ENCODE measurements around the gene CD93. TPM values are rescaled to one million over a fixed set of nuclear protein-coding genes. Genes with fewer than 3 reads are reported as not detected.

CD93 gene
- total and polyA plus RNA-seq, 2 of the 8 experiments (the other 6 are each of a cell fraction or from before 2014, with no cell fraction given): under 0.01 to 0.07 TPM

DNA sequence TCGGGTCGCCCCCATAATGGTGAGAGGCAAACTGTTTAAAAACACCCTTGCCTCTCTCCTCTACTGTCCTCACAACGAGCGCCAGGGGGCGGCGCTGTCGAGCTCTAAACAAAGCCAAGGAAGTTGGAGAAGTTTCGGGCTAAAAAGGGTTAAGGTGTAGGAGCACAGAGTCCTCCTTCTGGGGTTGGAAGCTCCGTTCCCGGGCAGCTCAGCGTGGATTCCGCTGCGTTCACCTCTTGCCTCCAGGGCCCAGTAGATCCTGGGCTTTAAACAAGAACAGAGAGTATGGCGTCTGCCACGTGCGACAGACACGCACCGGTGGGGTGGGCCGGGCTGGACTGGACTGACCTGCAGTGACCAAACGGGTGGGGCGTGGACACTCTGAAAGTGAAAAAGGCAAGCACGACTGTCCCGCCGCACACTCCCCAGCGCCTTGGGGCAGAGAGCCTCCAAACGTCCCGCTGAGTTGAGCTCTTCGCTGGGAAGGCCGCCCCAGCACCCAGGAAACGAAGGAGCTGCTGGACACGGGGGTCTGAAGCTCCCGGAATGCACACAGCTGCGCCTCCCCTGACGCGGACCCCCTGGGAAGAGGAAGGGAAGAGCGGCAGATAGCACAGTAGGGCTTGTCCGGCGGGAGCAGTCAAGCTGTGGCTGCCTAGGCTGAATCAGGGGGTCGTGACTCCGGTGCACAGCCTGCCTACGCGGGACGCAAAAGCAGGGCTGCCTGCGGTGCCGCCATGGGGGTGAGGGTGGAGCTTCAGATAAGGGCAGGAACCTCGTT, 35.1 kb downstream of the CD93 start (continued):
- TF ChIP-seq CHD7 (IDR thresholded peaks at IDR 0.05; ENCODE audit: insufficient replicate concordance, low read length) (no peak), SUZ12 (IDR thresholded peaks at IDR 0.05; ENCODE audit: low read length) (no peak), EP300 (IDR thresholded peaks at IDR 0.05; ENCODE audit: borderline replicate concordance in 1 of 2, low read depth in 2 of 2, low read length in 2 of 2) (no peak), HDAC6 (IDR thresholded peaks at IDR 0.05; ENCODE audit: low read depth, low read length) (no peak), MAFK (IDR thresholded peaks at IDR 0.05; ENCODE audit: low read depth, low read length) (no peak), CTBP2 (IDR thresholded peaks at IDR 0.05; ENCODE audit: borderline replicate concordance, insufficient read depth, insufficient read length, low read length) (no peak)
- TF ChIP-seq, protein P1, sequence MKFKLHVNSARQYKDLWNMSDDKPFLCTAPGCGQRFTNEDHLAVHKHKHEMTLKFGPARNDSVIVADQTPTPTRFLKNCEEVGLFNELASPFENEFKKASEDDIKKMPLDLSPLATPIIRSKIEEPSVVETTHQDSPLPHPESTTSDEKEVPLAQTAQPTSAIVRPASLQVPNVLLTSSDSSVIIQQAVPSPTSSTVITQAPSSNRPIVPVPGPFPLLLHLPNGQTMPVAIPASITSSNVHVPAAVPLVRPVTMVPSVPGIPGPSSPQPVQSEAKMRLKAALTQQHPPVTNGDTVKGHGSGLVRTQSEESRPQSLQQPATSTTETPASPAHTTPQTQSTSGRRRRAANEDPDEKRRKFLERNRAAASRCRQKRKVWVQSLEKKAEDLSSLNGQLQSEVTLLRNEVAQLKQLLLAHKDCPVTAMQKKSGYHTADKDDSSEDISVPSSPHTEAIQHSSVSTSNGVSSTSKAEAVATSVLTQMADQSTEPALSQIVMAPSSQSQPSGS (IDR thresholded peaks at IDR 0.05; ENCODE audit: low read length): no peak

All from H1 (cell line).